Mucosa of descending colon (tissue), 3 donors: ENCODE data around the gene CD38. TPM values are rescaled to one million over a fixed set of nuclear protein-coding genes. Genes with fewer than 3 reads are reported as not detected.

Source experiments
- ATAC-seq: fragments of 200-7000 bp; cut with Tn5 transposase; one replicate; pipeline ENCODE4 v1.9.1; 2020; ENCODE audit warnings: mild to moderate bottlenecking, moderate library complexity
- DNase-seq, 3 donors: peaks; one replicate each; pipeline ENCODE4 v3.0.0-alpha.2; 2020
- H3K36me3 ChIP-seq: fragments of 200-600 bp; one replicate; pipeline ENCODE4 v1.8.0; 2021; ENCODE audit warnings: low read depth, mild to moderate bottlenecking
- H3K4me1 ChIP-seq: fragments of 200-600 bp; one replicate; pipeline ENCODE4 v1.8.0; 2021; ENCODE audit warnings: low read depth, mild to moderate bottlenecking
- H3K4me3 ChIP-seq: fragments of 200-600 bp; one replicate; pipeline ENCODE4 v1.8.0; 2021; ENCODE audit warnings: mild to moderate bottlenecking
- H3K9me3 ChIP-seq: fragments of 200-600 bp; one replicate; pipeline ENCODE4 v1.8.0; 2021; ENCODE audit warnings: mild to moderate bottlenecking
- intact Hi-C, 2 donors: fragments of 100-400 bp; cut with DNase I in 1 of 2; cut with micrococcal nuclease in 1 of 2; formaldehyde crosslinking; loops; one replicate each; pipeline versions ENCODE4 v1.11.0 to v1.11.1; 2022; cut with DNase I, micrococcal nuclease
- total RNA-seq, 3 donors: library from RNA; stranded (reverse); fragmentation: NEBNext Ultra II Directional in 2 of 3; extraction: Animal tissue kit (Norgen Biotek cat#: 25700) in 2 of 3; gene quantifications; one replicate each; pipeline versions ENCODE4 v1.2.1 to v1.2.4, GENCODE V29; 2021 to 2023
- TF ChIP-seq, protein P1 (sequence below): fragments of 200-600 bp; IDR thresholded peaks from one replicate; pipeline ENCODE4 v1.8.0; 2022; ENCODE audit warnings: antibody characterized with exemption, mild to moderate bottlenecking
- donor health status: DM: no; HTN: no; CAD: no; lungs with moderate emphysema.
- donor health status: DM: no; HTN: no; CAD: no.
- donor health status: DM: no; HTN: yes; CAD: no.

CD38 gene
- total RNA-seq, 3 donors from 2014 or later: 1.8 to 6.2 (median 3.8) TPM

DNA sequence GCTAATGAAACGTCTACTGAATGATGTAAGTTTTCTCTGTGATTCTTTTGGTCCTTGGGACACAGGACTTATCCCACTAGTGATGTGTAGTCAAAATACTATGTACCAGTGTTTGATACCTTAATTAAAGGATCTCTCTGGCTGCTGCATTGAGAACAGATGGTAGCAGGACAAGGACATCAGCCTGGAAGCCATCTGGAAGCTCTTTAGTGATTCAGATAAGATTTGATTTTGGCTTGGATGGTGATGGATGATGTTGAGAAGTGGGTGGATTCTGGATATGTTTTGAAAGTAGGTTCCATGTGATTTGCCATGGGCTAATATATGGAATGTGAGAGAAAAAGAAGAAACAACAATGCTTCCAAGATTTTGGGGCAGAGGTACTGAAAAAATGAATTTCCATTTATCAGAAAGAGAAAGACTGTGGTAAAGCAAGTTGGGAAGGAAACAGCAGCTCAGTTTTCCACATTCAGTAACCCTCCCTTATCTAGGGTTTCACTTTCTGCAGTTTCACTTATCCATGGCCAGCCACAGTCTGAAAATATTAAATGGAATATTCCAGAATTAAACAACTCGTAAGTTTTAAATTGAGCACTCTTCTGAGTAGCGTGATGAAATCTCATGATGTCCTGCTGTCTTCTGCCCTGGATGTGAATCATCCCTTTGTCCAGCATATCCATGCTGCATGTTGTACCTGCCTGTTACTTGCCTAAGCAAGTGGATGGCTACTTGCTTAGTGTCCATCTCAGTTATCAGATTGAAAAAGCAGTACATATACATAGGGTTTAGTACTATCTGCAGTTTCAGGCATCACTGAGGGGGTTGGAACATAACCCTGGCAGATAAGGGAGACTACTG is 15.6 kb downstream of the CD38 start:
- no peaks in the 10 kb centered on the region for H3K36me3 ChIP-seq
- DNase-seq: no peak
- no peaks in the 10 kb centered on the region for H3K4me1 ChIP-seq
- no peak for ATAC-seq
- no peak overlapping the region for H3K4me3 ChIP-seq
- no peaks in the 10 kb centered on the region for H3K9me3 ChIP-seq
- intact Hi-C loops: no loop called here
- TF ChIP-seq, protein P1, sequence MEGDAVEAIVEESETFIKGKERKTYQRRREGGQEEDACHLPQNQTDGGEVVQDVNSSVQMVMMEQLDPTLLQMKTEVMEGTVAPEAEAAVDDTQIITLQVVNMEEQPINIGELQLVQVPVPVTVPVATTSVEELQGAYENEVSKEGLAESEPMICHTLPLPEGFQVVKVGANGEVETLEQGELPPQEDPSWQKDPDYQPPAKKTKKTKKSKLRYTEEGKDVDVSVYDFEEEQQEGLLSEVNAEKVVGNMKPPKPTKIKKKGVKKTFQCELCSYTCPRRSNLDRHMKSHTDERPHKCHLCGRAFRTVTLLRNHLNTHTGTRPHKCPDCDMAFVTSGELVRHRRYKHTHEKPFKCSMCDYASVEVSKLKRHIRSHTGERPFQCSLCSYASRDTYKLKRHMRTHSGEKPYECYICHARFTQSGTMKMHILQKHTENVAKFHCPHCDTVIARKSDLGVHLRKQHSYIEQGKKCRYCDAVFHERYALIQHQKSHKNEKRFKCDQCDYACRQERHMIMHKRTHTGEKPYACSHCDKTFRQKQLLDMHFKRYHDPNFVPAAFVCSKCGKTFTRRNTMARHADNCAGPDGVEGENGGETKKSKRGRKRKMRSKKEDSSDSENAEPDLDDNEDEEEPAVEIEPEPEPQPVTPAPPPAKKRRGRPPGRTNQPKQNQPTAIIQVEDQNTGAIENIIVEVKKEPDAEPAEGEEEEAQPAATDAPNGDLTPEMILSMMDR: no peak

DNA sequence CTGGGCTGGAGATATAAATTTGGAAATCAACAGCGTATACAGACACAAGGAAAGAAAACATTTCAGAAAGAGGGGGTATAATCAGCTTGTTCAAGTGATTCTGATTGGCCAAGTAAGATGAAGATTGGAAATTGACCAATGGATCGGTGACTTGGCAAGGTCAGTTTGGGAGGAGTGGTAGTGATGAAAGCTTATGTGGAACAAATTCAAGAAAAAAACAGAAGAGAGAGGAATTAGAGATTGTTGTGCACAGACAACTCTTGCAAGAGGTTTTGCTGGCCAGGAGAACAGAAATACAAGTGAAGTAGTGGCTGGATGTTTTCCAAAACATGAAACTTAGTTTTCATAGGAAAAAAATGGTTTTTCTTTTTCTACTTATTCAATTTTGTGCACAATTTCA is 16.3 kb downstream of the CD38 start:
- intact Hi-C loops: no loop called here

DNA sequence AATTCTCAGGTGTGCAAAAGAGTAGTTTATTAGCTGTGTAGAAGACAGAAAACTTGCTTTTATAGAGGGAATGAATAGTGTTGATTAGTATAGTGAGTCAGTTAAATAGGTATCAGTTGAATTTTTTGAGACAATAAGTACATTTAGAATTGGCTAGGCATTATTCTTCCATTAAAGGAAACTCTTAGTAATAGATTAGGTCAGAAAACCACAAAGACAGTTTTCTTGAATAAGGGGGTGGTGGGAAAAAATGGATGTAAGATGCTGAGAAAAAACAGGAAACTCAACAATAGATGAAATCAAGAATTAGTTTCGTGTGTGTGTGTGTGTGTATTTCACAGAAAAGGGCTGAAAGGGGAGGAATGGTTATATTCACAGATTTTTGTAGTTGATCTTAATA is 16.8 kb downstream of the CD38 start:
- no peaks in the 10 kb centered on the region for H3K36me3 ChIP-seq
- no peak overlapping the region for H3K4me3 ChIP-seq
- ATAC-seq: no peak
- TF ChIP-seq, protein P1: no peak
- no peaks in the 10 kb centered on the region for H3K9me3 ChIP-seq
- H3K4me1 ChIP-seq: no peaks in the 10 kb centered on the region
- intact Hi-C loops: no loop called here
- no peak for DNase-seq

More for the DNA sequence above, 16.3 kb downstream of the CD38 start:
- no peak for ATAC-seq
- DNase-seq: no peak
- Histone ChIP-seq H3K4me1 (no peaks in the 10 kb centered on the region), H3K9me3 (no peaks in the 10 kb centered on the region), H3K36me3 (no peaks in the 10 kb centered on the region), H3K4me3 (no peak overlapping the region)
- TF ChIP-seq, protein P1: no peak

DNA sequence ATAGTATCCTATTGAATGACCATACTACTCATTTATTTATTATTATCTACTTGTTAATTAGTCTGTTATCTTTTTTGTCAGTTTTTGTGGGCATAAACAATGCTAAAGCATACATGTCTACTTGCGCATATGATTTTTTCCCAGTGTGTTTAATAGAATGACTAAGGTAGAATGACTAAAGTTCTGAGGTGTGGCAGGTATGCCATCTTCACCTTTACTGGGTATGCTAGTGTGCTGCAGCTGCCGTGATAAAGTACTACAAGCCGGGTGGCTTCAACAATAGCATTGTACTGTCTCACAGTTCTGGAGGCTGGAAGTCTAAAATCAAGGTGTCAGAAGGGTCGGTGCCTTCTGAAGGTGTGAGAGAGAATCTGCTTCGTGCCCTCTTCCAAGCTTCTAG is 19.2 kb downstream of the CD38 start:
- no peak for DNase-seq
- H3K4me3 ChIP-seq: no peak overlapping the region
- no peaks in the 10 kb centered on the region for H3K36me3 ChIP-seq
- intact Hi-C loops: no loop called here
- no peaks in the 10 kb centered on the region for H3K4me1 ChIP-seq
- no peak for ATAC-seq
- TF ChIP-seq, protein P1: no peak
- H3K9me3 ChIP-seq: no peaks in the 10 kb centered on the region

DNA sequence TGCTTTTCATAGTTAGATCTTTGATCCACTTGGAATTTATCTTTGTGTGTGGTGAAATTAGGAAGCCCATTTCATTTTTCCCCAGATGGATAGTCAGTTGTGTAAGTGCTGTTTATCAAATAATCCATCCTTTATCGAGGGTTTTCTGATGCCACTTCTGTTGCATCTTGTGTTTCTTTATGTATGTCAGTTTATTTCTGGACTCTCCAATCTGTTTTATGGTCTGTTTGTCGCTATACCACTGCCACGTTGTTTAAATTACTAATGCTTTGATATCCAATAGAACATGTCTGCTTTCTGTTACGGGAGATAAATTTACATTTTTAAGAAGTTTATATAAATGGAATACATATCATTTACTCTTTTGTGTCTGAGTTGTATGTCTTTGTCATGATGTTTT is 21.0 kb downstream of the CD38 start:
- no peaks in the 10 kb centered on the region for H3K9me3 ChIP-seq
- DNase-seq: no peak

More for the DNA sequence above, 21.0 kb downstream of the CD38 start:
- intact Hi-C loops: no loop called here
- no peaks in the 10 kb centered on the region for H3K4me1 ChIP-seq
- no peak overlapping the region for H3K4me3 ChIP-seq
- ATAC-seq: no peak
- TF ChIP-seq, protein P1: no peak
- no peaks in the 10 kb centered on the region for H3K36me3 ChIP-seq
